Kasumi-1 (cell line): Measurements from ENCODE around the gene CPED1.

Experiments
- DNase-seq, 2 experiments: peaks; one replicate each; lab custom pipeline; 2025; lab: John Stamatoyannopoulos, UW

The CPED1 gene

DNA sequence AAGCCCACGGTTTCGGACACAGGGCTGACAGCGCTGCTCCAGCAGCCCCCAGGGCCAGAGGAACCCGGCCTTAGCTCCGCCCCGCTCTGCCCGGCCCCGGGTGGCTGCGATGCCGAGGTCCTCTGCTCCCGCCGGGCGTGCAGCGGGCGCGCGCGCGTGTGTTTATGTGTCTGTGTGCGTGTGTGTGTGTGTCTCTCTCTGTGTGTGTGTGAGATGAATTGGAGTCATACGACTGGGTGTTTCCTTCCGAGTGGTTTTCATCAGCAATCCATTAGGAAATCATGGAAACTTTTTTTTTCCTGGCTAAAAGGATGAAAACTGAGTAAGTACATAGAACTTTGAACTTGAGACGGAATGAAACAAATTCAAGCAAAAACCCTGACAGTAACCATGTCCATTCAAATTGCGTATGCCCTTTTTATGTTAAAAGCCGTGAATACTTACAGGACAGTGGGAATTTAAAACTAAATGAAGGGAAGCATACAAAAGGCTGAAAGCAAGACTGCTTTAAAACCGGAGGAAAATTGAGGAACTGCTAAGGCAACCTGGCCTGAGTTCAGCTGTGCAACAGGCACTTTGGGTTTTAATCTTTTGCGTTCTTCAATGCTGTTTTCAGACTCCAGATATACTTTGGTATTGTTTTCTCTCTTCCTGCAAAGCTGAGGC, at the start of gene CPED1:
Gene CPED1, plus strand, starts transcription at position 121 of the 666 bp plus-strand sequence. CDS start 911 bp downstream, outside the sequence.
- DNase-seq, result peak; percentile 24 to 43

DNA sequence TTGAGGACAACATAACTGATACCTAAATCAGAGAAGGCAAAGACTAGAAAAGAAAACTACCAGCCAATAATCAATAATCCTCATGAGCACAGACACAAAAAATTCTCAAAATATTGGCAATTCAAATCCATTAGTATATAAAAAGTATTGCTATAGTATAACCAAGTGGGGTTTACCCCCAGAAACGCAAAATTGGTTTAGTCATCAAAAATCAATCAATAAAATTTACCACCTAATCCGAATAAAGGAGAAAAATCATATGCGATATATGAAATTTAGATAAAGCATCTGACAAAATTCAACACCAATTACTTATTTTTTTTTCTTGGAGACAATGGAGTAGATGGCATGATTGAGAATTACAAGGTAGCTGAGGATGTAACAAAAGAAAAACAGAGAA, 49.2 kb upstream of the CPED1 start:
- no peak for DNase-seq

DNA sequence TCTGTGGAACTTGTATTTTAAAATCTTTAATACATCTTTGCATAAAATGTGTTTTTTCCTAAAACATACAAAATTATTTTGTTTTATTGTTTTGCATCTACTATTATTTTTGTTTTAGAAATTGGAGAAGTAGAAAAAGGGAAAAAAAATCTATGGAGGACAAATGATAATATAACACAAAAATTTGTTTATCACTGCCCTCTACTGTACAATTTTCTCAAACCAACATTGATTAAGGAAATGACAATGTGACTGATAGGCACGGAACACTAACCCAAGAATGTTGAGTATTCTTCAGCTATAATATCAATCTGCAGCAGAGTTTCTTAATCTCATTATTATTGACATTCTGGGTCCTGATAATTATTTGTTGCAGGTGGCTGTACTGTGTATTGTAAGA, 47.4 kb upstream of the CPED1 start:
- peak; percentile 13 to 27 for DNase-seq

DNA sequence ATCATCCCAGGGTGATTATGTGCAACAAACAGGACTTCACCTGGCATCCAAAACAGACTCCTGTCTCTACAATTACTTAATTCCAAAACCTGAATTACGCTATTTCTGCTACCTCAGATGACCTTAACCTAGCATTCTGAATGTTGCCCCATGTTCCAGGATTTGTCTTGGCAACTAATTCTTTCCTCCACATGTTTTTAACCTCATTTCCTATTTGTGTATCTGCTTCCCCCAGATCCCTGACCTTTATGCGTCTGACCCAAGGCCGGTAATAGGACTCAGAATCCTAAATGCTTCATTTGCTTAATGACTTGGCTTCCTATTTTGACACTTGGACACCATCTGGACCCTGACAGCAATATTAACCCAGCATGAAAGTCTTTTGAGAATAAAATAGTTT, 46.7 kb upstream of the CPED1 start:
- DNase-seq, result no peak

DNA sequence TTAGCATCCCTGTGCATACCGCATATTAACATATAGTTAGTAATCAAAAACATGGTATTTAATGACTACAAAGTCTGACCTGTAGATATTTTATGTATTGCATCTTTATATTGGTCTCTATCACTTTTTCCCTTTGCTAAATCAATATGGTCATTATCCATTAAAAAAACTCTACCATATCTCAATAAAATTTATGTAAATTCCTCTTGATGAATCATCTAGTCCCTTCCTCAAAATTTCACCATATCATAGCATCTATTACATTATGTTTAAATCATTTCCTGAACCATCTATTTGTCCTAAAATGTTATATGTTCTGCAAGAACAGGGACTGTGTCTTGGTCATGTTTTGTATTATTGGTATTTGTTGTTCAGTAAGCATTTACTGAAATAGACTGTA, 45.6 kb upstream of the CPED1 start:
- DNase-seq, result no peak

DNA sequence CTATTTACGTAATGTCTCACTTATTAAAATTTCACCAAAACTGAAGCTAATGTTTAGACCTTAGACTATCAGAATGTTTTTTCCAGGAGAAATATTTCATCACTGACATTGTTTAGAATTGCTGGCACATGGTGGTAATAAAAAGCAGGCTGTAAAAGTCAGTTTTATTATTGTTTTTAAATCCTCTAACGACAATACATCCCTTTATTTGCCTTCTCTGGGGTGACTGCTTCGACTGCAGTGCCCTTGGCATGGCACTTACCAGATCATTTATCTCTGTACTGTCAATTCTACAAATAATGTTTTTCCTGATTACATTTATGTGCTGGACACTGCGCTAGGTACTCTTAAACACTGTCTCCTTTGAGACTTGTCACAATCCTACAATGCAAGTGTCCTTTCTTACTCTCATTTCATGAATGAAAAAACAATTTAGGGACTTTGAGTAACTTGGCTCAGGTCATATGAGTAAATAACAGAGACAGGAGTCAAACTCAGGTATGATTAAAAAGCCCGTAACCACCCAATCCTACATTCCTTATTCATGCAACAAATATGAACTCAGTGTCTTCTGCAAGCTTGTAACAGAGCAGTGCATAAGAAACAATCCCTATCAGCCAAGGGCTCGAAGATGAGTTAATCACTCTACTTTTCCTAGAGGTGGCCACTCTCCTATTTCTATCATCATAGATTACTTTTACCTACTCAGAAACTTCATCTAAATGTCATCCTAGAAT, 43.5 kb upstream of the CPED1 start:
- no peak for DNase-seq

DNA sequence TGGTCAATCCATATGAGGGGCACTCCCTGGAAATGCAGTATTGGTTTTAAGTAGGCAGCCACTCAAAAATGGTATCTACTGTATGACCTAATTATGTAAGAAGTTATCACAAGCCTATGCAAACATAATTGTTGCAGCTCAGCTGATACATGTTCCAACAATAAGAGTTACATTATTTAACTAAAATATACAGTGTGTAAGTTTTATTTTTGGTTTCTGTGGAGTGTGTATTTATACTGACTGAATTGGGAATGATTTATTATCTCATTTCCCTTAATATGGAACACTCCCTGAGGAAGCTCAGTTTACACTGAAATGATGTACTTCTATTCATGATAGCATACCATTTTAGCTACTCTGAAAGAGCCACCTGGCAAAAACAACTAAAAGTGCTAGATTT, 40.5 kb upstream of the CPED1 start:
- DNase-seq, result no peak

DNA sequence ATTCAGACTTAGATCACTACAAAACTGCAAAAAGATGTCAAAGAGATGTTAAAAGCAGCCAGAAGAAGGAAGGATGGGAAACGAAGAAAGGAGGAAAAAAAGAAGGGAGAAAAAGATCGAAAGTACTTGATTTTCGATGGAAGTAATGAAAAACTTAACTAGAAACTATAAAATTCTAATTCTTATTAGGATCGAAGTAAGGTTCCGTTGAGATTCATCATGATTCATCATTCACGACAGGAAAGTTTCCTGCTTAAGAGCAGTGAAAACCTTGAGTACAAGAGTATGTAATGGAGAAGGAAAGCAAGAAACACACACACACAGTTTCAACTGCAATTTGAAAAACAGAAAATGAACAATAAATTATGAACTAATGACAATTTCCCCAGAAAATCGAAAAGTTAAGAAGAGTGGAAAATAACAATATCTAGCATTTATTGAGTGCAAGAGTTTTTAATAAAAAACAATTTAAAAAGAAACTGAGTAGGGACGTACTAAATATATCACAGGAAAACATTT, 39.1 kb upstream of the CPED1 start:
- DNase-seq, result peak in 1 of 2 experiments; percentile 8

DNA sequence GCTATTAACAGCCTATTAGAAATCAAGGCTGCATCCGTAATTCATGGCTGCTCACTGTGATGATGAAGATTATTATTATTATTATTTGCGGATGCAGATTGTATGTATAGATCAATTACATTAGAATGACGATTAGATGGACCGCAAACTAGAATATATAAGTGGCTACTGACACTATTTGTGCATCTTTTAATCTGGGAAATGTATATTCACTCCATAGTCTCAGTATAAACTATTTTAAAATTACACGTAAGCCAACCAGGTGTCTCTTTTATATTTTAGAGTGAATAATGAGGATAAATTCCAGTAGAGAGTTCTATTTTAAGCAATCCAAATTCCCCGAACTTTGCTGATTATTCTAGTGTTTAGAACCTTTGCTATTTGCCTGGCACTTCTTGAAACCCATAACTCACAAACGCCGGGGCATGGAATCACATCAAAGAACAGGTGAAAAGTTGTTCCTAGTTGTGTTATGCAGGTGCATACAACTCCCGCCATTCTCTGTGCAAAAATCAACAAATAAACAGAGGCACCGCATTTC, 38.4 kb upstream of the CPED1 start:
- no peak for DNase-seq

DNA sequence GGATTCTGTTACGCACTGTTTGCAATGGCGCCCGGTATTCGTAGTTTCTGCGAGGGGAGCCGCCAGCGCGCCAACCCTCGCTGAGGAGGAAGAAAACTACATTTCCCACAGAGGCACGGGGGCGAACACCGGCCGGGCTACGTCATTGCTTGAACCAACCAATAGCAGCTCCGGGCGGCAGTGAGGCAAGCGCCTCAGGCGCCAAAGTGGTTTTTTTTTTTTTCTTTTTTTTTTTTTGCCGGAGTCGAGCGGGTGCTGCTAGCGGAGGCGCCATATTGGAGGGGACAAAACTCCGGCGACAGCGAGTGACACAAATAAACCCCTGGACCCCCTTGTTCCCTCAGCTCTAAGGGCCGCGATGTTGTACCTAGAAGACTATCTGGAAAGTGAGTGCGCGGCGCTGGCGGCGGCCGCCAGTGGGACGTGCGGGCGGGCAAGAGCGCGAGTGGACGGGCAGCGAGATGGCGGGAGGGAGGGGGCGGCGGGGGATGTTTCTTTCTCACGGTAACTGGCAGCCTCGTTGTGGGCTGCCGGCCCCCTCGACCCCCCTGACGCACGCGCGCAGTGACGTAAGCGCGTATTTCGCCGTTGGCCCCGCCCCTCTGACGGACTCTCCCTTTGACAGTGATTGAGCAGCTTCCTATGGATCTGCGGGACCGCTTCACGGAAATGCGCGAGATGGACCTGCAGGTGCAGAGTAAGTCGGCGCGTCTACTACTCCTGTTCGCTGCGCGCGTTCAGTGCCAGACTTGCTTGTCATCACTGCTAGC, 37.8 kb upstream of the CPED1 start, which contains the start of gene ING3:
Gene ING3, plus strand, starts transcription at position 239 of the 770 bp plus-strand sequence. Its CDS starts 120 bp downstream, at position 359.
- peak; percentile 96 for DNase-seq

DNA sequence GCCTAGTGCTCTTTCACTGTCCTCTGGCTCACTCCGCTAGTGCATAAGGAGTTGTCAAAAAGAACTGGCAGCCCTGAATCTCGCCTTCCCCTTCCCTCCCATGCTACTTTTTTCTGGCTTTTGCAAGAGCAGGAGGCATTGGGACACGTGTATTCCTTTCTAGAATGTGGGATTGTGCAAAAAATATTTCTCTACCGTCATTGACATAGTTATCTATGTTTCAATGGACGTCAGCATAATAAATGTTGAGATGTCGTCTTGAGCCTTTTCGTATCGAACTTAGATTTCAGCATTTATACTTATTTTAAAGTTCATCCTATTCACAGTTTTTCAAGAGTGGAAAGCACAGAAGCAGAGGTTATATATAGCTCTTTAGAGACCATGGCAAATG, 37.2 kb upstream of the CPED1 start:
- no peak for DNase-seq

DNA sequence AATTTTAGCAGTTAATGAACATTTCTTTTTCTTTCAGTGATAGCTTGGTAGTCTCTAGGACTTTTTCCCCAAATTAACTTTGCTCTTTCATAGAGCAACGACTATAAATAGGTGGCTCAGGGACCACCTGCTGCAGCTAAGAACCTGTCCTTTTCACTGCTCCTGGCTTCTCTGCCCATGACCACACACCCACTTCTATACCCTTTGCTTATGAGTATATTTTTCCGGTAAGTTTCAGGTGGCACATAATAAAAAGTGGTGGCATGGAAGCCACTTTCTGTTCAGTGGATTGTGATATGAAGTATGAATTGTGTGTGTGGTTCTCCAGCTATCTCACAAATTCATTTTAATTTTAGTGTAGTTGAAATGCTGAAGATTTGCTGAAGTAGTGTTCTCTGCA, 36.7 kb upstream of the CPED1 start:
- no peak for DNase-seq

DNA sequence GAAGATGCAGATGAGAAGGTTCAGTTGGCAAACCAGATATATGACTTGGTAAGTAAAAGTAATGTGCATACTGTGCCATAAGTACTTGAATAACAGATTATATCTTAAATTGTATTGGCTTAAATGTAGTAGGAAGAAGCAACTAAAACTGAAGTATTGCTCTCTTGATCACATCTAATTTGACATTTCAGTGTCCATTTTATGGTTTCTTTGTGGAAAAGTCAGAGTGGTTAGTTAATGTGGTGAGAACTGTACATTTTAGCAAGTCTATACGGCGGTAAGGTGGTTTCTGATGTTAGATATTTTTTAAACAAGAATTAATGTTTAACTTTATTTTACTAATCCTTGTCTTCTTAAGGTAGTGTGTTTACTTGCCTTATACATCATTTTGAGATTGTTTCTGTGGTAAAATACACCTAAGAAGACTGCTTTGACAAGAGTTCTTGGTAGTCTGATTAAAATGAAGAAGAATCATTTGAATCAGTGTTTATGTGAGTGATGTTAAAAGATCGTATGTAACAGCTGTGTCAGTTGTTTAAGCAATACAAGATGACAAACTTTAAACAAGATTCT, 32.8 kb upstream of the CPED1 start:
- no peak for DNase-seq

DNA sequence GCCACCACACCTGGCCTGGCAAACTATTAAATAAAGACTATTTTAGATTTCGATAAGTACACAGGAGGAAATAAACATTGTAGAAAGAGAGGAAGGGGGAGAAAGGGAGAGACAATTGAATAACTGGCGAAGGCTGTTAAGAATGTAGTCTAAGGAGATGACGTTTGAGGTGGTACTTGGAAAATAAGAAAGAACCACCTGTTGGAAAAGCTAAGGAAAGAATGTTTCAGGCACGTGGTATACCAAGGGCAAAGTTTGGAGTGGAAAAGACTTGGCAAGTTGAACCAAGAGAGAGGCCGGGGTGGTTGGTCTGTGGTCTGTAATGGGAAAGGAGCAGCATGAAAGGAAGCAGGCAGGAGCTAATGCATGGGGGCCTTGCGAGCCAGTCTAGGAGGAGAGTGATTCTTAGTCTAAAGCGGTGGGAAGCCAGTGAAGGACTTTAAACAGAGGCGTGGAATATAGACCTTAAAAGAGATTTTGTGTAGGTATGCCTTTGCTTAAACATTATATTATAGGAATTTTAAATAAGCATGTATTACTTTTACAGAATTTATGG, 28.5 kb upstream of the CPED1 start:
- no peak for DNase-seq

DNA sequence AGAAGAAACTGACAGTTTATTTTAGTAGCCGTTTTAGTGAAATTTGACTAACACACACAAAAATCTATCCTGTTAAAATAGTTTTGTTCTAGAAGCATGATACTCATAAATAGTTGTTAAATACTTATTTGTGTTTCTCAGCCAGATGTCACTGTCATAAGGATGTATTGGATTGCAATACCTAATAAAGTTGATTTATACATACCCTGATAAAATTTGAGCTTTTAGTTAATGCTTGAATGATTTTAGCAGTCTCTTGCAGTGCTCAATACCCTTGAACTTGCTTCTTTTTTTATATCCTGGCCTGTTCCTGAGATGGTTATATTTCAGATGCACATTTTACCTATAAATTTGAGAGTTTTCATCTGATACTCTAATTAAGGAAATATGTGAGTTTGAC, 27.8 kb upstream of the CPED1 start:
- DNase-seq, result no peak

DNA sequence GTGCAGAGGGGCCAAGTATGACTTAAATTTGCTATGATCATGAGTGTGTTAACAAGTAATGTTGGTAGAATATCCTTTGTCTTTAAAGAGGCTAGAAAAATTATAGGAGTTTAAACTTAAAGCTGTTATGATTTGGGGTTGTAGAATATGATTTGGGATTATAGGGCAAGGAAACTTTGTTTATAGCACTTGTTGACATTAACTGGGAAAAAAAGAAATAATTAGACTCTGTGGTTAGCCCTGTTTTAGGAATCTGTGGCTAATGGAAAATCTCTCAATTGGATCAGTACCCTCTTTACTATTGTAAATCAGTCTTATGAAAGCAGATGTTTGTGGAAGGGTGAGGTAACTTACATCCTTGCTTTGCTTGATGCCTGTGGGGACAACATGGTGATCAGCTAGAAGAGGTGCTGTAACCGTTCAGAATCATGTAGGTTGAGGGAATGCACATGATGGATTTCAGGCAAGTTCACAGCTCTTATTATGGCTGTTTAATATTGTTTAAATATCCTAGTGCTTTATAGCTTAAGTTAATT, 26.8 kb upstream of the CPED1 start:
- DNase-seq, result no peak

DNA sequence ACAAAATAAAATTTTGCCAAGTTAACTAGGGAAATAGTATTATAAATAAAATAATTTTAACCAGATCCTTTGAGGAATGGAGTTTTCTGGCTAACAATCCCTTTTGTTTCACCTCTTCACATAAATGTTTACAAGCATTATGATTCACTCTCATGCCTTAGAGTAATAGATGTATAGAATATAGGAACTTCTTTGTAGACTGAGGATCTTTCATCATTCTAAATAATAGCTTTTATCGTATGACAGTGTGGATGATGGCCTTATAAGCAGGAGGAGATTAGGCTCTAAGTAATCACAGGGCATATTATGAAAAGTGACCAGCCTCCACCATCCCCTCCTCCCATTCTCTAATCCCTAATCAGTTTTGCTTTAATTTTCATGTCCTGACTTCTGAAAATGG, 24.4 kb upstream of the CPED1 start:
- DNase-seq, result no peak

DNA sequence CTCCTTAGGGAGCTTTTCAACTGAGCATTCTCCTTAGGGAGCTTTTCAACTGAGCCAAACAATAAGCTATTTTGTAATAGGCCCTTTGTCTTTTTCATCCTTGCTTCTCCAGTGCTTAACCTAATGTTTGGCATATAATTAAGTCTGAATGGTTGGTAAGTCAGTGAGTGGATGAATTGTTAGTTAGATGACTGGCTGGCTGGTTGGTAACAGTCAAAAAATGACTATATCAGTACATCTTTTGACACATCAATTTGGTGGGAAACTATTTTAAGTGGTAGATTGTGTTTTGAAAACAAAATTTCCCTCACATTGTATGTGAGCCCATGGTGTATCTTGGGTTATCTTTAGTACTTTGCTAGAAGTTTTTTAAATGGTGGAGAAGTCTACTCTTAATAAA, 21.6 kb upstream of the CPED1 start:
- DNase-seq, result no peak

DNA sequence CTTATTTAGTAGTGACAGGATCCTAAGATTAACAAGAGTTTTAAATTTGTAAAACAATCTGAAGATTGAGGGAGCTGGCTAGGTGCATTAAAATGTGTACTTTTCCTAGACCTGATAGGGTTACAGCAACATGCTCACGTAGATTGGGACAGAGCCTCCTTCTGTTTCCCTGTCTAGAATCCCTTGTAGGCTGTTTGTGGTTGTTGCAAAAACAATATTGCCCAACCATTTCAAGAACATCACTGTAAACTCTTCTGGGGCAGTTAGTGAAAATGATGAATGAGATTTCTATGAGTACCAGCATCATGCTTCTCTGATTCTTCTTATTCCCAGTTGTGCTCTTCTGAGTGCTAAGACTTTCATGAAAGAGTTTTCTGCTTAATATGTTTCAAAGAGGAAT, 14.7 kb upstream of the CPED1 start:
- DNase-seq, result no peak

DNA sequence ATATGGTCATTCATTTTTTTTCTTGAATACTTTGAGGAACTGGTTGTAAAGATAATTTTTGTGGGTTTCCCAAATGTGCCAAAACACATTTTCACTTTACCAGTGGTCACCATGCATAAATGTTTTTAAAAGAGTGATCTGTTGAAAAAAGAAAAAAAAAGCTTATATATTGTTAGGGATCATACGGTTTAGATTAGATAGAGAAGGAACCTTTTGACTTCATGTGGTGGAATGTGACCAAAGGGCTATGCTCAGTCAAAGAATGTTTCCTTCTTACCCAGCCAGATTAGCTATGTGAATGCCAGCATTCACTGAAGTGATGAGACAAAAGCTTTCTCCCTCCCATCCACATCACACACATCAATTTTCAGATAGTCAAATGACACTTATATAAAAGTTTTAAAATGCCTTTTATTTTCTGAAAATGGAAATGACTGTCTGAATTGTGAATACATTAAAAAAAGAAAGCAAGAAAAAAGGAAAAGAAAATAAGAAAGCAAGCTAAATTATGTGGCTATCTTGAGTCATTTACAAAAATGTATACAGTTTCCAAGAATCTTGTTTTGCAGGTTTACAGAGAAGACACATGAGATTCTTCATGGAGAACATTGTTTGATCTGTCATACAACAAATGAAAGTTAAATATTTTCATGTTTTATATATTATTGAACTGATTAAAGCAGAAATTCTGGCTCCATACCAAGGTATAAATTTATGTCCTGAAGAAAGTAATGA, 8.6 kb upstream of the CPED1 start:
- no peak for DNase-seq

DNA sequence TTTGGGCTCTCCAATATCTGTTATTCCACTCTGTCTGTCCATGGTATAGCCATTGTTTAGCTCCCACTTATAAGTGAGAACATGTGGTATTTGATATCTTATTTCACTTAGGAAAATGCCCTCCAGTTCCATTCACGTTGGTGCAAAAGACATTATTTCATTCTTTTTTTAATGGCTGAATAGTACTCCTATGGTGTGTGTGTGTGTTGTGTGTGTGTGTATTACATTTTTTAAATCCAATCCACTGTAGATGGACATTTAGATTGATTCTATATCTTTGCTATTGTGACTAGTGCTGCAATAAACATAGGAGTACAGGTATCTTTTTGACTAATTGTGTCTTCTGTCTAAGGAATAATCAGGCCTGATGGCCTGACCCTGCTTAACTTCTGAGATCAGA, 7.4 kb upstream of the CPED1 start:
- no peak for DNase-seq
